GM23248 (cell line): ENCODE data around the gene ARHGEF10L.

Experiments
- EZH2 ChIP-seq: fragments of 200-600 bp; sonication (generic); IDR thresholded peaks from 2 replicates; pipeline ENCODE4 v1.6.1; 2018; ENCODE audit warnings: antibody characterized with exemption, mild to moderate bottlenecking; ENCODE audit not compliant: insufficient read depth, poor library complexity, severe bottlenecking
- EZH2phosphoT487 ChIP-seq: fragments of 200-600 bp; sonication (generic); IDR thresholded peaks from 2 replicates; pipeline ENCODE4 v1.6.1; 2018; ENCODE audit warnings: antibody characterized with exemption, moderate library complexity, mild to moderate bottlenecking, low read depth; ENCODE audit not compliant: insufficient read depth

DNA sequence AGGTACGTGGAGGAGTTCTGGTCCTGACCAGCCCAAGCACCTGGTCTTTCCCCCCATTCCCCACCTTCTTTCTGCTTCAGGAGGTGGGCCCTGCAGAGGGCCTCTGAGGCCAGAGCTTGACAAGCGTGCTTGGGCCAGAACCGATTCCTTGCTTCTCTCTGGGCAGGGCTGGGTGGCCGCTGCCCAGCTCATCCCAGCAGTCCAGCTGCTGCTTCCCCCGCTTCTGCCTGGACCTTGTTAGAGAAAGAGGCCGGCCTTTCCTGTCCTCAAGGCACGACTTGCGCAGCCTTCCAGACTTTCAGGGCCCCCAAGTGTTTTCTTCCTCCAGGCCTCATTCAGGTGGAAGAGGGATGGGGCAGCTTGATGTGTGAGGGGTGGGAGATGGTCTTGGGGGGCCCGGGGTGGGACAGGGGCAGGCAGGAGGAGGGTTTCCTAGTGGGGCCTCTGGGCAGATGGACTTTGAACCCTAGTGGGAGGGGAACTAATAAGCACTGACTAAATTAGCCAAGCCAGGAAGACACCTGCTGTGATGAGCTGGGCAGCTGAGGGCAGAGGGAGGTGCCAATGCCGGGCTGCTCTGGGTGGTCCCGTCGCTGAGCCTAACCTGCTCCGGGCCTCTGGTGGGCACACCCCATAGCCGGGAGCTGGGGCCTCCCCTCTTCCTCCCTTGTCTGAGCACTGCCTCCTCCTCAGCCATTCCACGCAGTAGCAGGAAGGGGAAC lies 36.5 kb downstream of the ARHGEF10L start:
- TF ChIP-seq EZH2phosphoT487 (no peak), EZH2 (no peak)
